HG03565 (cell line): ENCODE data around the gene BMF.
"Not testable (repeated sequence)": the region's sequence is repeated elsewhere in the genome, so short reads cannot be mapped to it uniquely, and the experiment has no call there.

ENCODE experiments used
- ATAC-seq: cut with Tn5 transposase; IDR thresholded peaks from one replicate; pipeline ENCODE4 v1.9.1; 2021; ENCODE audit warnings: mild to moderate bottlenecking, moderate library complexity; ENCODE audit not compliant: unreplicated experiment

Gene BMF

DNA sequence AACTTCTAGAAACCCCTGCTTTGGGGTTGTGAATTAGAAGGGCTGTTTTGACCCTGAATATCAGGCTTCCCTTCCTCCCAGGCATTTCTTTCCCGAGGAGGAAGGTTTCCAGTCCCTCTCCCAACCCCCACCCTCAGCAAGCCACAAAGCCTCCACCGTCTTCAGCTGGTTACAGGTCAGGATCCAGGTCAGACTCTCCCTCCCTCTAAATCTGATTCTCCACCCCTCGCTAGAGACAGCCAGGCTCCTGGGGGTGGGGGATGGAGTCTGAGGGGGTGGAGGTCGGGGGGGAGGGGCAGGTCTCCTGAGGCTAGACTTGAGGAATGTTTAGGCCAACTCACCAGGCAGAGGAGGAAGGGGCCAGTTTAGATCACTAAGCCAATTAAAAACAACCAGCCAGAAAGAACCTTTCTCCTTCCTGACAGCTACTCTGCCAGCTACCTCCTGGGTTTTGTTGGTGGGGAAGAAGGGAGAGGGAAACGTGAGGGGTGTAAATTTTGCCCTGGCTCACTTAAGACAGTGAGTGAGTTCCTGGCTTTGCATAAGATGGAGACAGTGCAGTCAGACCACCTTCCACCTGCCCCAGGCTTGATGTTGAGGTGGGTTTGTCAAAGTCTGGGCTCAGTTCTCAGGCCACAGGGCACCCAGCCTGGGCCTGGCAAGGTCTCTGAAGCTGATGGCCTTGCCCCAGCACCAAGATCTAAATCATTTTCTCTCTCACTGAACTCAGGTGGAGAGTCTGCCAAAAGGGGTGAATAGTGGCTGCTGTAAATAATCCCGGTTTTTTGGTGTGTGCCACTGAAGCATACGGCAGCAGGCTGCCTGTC, 19.5 kb downstream of the BMF start:
- no peak for ATAC-seq

DNA sequence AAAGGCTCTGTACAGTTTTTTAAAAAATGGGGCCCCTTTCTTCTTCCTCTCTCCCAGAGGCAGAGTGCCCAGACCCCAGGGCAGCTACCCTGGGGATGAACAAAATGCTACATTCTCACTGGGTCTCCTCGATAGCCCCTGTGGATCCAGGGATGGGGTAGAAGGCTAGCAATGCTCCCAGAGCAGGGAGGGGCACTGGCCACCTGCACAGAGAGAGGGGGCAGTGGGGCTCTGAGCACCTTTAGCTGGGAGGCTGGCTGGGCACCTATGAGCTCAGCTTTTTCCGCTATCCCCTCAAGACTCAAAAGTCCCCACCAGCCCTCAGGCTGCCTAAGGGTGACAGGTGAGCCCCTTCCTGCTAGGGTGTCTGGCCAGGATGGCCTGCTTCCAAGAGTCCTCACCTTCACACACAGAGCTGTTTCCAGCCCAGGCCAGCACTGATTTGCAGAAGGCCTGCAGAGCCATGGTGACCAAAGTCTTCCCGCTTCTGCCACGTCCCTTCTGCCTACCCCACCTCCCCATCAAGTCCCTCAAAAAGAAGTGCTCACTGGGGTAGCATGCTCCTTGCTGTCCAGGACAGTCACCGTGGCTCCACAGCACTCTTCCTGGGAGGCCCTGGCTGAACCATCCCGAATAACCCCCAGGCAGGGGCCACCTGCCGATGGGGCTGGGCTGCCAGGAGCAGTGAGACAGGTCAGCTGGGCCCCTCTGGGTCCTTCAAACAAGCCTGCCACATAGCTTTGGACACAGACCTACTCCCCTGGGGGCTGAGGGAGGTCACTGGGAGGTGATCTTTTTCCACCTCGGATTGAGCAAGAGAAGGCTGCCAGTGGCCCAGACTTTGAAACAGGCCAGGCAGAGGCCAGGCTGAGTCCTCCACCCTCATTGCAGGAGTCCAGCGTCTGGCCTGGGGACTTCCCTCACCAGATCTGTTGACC, 20.4 kb downstream of the BMF start:
- ATAC-seq: no peak

DNA sequence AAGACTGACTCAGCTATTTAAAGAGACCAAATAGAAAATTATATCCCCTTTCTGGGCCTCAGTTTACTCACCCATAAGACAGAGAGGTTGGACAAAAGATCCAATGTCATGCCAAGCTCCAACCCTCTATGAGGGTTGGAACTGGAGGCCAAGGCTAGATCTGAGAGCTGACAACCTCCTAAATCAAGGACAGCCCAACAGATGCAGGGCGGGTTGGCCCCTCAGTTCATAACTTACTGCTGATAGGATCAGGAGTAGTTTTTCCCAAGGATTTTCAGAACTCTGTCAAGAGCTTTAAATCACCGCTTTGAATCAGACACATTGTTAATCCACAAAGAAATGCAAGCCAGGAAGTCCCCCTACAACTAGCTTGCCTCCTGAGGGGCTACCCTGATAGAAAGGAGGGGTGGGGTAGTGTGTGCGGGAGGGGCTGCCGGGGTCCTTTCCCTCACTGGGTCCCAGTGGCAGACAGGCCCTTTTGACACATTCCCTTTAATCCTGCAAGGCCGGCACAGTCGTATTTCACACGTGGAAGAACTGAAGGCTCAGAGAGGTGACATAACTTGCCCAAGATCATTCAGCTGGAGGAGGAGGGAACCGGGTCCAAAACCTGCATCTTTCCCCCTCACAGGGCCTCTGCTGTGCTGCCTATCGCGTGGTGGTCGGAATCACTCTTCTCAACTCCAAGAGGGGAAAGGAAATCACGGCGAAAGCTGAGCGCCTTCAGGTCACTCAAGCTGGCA, 21.4 kb downstream of the BMF start:
- ATAC-seq: no peak

DNA sequence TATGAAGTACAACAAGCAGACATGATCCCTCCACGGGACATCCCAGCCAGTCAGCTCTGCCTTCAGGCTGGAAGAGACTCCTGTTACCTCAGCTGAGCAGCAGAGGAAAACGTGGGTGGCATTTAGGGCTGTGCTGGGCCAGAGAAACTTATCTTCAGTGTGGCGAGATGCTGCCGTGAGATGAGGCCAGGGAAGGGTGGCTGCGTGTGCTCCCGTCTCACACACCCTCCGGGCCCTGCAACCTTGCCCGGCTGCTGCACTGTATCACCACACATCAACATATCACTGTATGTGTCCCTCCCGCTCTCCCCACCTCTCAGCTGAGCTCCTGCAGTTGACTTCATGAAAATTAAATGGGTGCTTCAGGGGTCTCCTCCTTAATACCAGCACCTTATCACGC, 23.4 kb downstream of the BMF start:
- no peak for ATAC-seq

DNA sequence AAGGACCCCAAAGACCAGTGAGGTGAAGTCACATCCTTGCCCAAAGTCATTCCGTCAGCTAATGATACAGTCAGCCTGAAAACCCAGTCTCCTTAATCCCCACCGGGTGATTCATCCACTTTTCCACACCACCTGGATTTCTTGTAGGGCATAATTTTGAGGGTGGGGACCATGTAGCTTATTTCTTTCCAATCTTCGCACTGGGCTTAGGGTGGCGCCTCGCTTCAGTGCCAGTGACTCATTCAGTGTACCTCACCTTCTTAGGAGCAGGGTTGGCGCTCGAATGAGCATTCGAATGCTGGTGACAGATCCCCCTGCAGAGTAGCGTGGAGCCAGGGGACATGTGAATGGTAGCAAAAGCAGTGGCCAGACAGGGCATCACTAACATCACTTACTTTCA, 24.0 kb downstream of the BMF start:
- no peak for ATAC-seq

DNA sequence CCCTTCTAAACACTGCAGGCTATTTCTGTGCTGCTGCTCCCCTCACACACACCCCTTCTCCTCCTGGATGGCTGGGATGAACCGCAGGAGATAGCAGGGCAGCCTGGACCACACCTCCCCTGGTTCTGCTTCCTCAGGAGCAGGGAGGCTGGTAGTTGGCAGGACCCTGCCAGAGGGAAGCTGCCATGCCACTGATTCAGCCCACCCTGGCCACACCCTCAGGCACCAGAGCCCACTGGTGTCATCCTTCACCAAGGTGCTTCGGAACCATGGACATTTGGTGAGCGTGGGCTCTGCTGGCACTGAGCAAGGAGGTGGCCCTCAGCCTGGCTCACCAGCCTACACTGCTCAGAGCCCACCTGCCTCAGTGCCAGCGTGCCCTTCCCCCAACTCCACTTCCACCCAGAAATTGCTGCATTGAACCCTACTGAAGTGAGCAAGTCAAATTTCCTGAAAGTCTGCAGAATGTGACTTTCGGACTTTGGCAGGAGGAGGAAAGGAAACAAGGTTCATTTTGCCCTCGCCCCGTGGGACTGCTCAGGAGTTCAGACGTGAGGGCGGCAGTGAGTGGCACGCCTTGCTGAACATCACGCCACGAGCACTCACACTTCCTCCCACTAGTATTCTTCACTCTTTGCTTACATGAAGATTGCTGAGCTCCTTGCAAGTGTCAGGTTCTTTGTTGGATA, 26.3 kb downstream of the BMF start:
- ATAC-seq: no peak

DNA sequence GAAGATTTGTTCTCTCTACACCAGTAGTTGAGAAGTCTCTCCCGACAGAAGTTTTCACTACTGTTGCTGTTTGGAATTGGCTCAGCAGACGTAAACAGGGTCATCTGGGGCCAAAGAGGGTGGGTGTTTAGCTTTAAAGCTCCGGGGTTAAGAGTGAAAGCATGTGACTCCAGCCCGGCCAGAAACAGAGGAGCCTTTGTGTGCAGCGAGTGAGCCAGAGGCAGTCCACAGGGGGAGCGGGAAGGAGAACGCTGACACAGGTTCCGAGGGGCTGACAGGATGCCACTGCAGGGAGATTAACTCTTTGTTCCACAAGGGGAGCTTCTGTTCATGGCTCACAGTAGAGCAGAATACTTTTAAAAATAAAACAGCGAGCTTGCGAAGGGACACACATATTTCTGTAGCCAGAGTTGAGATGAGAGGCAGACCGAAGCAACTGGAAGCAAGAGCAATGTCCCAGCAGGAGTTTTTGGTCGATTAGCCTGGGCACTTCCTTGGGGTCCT, 26.9 kb downstream of the BMF start:
- ATAC-seq: no peak

DNA sequence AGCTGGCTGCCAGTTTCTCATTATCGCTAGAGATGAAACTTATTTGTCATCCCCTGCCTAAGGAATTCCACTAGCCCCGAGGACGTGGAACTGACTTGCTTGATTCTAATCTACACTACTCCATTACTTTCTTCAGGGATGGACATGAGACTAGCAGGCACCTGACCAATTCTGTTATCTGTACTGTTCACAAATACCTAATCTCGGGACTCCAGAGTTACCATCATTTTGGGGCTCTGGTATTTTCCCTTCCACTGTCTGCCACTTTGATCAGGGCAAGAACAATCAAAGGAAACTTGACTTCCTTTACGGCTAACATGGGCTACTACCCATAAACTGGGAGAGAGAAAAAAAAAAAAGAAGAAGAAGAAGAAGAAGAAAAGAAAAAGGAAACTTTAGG, 27.8 kb downstream of the BMF start:
- no peak for ATAC-seq

DNA sequence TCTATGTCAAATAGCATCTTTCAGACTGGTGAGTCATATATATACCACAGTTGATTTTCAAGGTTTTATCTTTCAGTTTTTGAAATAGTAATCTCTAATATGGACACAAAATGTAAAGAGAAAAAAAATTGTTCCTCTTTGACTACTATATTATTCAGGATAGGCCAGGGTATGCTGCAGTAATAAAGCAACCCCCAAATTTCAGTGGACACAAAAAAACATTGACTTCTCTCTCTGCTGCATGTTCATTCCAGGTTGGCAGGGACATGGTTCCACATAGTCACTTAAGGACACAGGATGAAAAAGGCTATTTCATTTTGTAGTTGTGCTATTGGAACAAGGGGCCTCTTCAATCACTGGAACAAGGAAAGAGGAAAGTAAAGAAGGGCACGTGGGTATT, 28.6 kb downstream of the BMF start:
- ATAC-seq: no peak

DNA sequence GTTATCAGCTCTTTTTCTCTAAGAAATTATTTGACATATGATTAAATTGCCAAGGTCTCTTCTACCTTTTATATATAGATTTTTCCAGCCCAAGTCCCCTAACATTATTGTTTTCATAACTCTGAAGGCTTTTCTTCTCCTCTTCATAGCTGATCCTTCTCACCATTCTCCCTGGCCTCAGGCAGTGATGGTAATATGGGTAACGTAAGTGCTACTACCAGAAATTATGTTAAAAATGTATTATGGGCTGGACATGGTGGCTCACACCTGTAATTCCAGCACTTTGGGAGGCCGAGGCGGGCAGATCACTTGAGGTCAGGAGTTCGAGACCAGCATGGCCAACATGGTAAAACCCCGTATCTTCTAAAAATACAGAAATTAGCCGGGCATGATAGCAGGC, 29.2 kb downstream of the BMF start:
- no peak for ATAC-seq

DNA sequence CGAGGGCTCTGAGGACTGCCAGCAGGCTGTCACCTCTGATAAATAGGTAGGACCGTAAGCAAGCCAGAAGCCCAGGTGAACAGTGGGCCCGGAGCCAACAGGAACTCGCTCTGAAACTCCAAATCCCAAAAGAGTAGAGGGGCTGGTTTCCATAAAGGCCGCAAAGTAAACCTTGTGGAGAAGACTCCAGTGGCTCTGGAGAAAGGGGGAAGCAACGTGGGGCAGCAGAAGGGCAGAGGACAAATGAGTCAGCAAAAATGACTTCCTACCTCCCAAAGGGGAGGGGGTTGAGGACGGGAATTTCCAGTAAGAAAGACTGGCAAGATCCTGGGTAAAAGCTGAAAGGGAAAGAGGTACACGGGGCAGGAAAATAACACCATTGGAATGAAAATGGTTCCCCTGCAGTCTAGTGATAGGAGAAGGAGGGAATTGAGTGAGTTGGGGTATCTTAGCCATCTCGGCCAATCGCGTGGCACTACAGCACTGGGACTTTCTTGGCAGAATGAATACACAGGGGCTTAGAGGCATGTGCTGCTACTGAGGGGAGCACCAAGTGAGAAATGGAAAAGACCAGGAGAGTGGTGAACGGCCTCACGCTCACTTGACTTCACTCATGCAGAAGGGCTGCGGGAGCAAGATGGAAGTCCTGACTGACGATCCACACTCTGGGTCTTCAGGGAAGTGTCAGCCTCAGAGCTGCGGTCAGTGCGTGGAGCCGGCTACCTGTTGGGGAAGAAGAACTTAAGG, 33.2 kb downstream of the BMF start:
- no peak for ATAC-seq

DNA sequence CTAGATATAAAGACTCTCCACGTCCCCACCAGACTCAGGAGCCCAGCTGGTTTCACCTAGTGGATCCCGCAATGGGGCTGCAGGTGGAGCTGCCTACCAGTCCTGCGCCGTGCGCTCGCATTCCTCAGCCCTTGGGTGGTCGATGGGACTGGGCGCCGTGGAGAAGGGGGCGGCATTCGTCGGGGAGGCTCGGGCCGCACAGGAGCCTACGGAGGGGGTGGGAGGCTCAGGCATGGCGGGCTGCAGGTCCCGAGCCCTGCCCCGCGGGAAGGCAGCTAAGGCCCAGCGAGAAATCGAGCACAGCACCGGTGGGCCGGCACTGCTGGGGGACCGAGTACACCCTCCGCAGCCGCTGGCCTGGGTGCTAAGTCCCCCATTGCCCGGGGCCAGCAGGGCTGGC, 34.0 kb downstream of the BMF start:
- ATAC-seq: not testable (repeated sequence)

DNA sequence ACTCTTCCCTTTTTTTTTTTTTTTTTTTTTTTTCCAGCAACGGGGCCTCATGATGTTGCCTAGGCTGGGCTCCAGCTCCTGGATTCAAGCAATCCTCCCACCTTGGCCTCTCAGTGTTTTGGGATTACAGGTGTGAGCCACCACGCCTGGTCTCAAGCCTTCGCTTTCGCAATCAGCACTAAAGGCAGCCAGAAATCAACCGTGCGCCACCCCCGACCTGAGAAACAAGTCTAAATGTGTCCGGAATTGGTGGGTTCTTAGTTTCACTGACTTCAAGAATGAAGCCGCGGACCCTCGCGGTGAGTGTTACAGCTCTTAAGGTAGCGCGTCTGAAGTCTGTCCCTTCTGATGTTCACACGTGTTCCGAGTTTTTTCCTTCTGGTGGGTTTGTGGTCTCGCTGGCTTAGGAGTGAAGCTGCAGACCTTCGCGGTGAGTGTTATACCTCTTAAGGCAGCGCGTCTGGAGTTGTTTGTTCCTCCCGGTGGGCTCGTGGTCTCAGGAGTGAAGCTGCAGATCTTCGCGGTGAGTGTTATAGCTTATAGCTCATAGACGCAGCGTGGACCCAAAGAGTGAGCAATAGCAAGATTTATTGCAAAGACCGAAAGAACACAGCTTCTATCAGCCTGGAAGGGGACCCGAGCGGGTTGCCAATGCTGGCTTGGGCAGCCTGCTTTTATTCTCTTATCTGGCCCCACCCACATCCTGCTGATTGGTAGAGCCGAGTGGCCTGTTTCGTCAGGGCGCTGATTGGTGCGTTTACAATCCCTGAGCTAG, 34.8 kb downstream of the BMF start:
- not testable (repeated sequence) for ATAC-seq

DNA sequence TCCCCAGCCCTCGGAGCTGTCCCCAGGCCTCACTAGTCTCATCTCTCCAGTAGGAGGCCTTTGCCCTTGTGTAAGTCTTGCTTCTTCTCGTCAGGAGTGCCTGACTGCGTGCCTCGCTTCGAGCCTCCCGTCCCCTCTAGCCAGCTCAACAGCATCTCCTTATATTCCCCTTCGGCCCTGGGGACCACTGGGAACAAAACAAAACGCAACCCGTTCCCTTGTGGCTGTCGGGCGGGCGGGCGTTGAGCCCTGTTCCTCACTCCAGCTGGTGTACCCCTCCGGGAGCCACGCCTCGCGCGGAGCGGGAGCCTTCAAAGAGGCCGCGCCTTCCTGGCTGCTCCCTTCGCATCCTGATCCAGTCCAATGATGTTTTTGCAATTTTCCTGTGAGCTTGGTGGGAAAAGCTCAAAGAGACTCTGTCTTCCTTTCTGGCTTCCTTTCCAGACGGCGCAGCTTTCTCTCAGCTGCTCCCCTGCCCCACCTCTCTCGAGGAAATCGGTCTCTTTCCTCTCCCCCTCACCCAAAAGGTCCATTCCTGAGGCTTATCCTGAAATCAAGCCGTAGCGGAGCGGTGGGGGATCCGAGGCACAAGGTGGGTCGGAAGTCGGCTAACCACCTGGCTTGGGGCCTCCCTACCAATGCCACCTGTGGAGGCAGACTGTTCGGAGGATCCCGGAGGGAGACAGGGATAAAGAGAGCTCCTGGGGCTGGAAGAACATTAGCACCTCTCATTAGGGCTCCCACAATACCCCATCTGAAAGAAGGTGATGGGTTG, 36.3 kb downstream of the BMF start:
- no peak for ATAC-seq

DNA sequence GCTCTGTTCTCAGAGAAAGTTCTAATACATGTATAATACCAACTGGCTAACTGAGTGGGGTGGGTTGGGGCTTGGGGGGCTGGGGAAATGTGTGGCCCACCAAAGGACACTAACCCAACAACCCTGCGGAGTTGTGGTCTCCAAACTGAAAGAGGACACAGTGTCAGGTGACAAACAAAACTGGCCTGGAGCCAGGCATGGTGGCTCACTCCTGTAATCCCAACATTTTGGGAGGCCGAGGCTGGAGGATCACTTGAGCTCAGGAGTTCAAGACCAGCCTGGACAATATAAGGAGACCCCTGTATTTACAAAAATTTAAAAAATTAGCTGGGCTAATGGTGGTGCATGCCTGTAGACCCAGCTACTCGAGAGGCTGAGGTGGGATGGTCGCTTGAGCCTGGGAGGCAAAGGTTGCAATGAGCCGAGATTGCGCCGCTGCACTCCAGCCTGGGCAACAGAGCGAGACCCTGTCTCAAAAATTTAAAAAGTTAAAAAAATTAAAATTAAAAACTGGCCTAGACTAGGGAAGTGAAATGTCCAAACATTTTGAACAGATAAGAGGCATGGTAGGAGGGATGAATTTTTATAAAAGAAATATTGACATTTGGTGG, 38.0 kb downstream of the BMF start:
- no peak for ATAC-seq

DNA sequence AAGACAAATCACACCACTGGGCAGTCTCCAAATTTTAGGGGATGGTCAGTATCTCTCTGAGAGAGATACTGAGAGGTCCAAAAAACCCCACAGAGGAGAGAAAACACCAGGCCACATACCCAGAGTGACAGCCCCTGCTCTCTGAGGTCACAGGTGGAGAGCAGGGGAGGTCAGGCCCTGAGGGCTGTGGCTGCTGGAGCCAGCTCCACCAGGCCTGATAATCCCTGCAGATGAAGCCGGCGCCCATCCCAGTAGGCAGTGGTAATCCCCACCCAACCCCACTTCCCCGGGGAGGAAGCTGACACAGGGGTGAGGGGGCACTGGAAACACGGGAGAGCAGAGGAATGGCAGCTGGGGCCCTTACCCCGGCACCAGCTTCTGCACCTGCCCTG, 38.5 kb downstream of the BMF start:
- ATAC-seq: no peak

DNA sequence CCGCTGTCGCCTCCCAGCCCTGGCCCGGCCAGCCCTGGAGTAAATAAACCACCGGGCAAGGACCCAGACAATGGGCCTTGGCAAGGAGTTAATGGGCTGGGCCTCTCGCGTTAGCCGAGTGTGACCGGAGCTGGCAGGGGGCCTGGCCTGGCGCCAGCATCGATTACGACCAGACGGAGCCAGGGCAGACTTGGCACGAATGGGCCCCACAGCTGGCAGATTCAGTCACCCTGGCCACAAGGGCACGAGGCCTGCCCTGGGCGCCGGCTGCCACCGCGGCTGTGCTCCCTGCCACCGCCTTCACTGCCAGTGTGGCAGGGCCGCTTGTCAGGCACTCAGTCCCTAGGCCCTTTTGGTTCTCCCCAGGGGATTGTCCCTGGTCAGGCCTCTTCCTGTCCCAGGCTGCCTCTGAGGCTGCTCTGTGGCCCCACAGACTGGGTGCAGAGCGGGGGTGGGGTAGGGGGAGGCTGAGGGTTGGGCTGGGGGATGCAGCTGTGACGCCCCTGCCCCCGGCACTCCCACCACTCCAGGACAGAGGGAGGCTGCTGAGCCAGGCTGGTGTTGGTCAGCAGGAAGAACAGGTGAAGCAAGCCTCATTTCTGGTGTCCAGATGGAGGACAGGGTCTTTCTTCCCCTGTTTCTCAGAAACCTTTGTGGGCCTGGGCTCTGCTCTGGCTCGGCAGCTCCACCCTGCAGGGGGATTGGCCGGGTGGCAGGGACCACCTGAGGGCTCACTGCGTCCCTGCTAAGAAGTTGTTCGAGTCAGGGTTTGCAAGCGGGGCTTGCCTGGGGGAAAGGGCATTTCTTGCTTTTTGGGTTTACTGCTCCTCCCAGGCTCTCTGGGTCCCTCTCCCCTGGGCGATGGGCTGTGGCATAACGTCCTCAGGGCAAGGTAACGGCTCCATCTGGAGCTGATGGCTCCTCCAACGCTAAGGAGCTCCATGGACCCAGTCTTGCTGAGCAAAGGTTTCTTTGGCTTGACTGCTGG, 39.2 kb downstream of the BMF start:
- no peak for ATAC-seq
